Measurements from ENCODE around the gene TFB2M.

Gene TFB2M

DNA sequence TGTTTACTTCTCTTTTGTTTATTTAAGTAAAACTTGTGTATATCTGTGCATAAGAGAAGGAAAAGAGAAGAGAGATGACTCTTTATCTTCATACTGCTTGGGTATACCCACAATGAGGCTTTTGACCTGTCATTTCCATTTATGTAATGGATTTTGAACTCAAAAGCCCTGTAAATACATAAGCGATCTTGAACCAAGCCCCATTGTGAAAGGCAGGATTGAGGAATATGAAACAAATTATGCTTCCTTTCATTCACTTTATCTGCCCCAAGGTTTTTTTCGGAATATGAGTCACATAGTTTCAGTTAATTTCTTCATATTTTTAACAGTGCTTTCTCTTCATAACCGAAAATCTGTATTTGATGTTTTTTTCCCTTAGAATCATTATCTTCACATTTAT, 21.5 kb upstream of the TFB2M start:
- TF ChIP-seq, protein P1, sequence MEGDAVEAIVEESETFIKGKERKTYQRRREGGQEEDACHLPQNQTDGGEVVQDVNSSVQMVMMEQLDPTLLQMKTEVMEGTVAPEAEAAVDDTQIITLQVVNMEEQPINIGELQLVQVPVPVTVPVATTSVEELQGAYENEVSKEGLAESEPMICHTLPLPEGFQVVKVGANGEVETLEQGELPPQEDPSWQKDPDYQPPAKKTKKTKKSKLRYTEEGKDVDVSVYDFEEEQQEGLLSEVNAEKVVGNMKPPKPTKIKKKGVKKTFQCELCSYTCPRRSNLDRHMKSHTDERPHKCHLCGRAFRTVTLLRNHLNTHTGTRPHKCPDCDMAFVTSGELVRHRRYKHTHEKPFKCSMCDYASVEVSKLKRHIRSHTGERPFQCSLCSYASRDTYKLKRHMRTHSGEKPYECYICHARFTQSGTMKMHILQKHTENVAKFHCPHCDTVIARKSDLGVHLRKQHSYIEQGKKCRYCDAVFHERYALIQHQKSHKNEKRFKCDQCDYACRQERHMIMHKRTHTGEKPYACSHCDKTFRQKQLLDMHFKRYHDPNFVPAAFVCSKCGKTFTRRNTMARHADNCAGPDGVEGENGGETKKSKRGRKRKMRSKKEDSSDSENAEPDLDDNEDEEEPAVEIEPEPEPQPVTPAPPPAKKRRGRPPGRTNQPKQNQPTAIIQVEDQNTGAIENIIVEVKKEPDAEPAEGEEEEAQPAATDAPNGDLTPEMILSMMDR (IDR thresholded peaks at IDR 0.05; ENCODE audit: insufficient read depth, low read length, poor library complexity, severe bottlenecking) = no peak
- no peaks in the 10 kb centered on the region for H3K36me3 ChIP-seq (ENCODE audit: control insufficient read depth, insufficient read depth, low read length)

DNA sequence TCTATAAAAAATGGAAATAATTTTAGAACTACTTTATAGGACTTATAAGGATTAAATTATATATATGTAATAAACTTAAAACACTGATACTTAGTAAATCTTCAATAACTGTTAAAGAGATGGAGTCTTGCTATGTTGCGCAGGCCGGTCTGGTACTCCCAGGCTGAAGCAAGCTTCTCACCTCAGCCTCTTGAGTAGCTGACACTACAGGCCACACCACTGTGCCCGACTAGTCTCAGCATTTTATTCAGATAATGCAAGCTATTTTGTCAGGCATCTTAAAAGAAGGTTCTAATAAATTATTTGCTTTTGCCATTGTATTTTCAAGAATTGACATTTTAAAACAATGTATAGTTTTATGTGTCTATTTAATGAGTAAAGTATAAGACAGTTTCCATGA, 21.0 kb upstream of the TFB2M start:
- Histone ChIP-seq H3K36me3 (ENCODE audit: control insufficient read depth, insufficient read depth, low read length) (no peaks in the 10 kb centered on the region; the same call in 1 of the 2 replicates), H3K27me3 (replicated peaks; ENCODE audit: control insufficient read depth, insufficient read depth, low read length) (no peaks in the 10 kb centered on the region), H3K4me3 (replicated peaks; ENCODE audit: low read depth, low read length) (no peak overlapping the region)
- no peak for DNase-seq (ENCODE audit: extremely low read depth, insufficient read length)
- TF ChIP-seq, protein P1 (IDR thresholded peaks at IDR 0.05; ENCODE audit: insufficient read depth, low read length, poor library complexity, severe bottlenecking) = no peak

More for the DNA sequence above, 21.5 kb upstream of the TFB2M start:
- no peak for DNase-seq (ENCODE audit: extremely low read depth, insufficient read length)
- H3K4me3 ChIP-seq (replicated peaks; ENCODE audit: low read depth, low read length) = no peak overlapping the region
- H3K27me3 ChIP-seq (replicated peaks; ENCODE audit: control insufficient read depth, insufficient read depth, low read length) = no peaks in the 10 kb centered on the region

DNA sequence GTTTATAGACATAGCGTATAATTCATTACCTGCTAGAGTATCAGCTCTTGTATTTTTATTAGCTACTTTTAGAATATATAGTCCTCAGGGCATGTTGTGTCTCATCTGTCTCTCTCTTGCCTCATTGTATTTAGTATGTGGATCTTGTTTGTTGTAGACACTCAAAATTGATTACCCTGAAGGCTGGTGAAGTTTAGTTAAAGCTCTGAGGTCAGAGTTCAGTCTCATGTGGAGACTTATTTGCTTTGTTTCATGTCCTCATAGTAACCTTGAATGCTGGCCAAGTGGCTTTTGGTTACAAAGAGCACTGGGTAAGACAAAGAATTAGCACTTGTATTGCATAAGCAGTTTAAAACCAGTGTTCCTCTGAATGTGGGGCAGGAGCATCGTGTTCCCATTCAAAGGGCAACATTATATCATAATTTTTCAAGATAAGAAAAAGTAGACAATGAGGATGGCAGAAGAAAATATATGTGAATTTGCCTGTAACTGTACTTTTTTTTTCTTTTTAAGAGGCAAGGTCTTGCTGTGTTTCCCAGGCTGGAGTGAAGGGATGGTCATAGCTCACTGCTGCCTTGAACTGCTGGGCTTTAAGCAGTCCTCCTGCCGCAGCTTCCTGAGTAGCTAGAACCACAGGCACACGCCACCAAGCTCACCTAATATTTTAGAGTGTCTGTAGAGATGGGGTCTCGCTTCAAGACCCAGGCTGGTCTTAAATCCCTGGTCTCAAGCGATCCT, 17.6 kb upstream of the TFB2M start:
- Histone ChIP-seq H3K4me3 (replicated peaks; ENCODE audit: low read depth, low read length) (no peak overlapping the region), H3K27me3 (replicated peaks; ENCODE audit: control insufficient read depth, insufficient read depth, low read length) (no peaks in the 10 kb centered on the region), H3K36me3 (ENCODE audit: control insufficient read depth, insufficient read depth, low read length) (no peaks in the 10 kb centered on the region; the same call in 1 of the 2 replicates)
- TF ChIP-seq, protein P1 (IDR thresholded peaks at IDR 0.05; ENCODE audit: insufficient read depth, low read length, poor library complexity, severe bottlenecking) = no peak
- no peak for DNase-seq (ENCODE audit: extremely low read depth, insufficient read length)

DNA sequence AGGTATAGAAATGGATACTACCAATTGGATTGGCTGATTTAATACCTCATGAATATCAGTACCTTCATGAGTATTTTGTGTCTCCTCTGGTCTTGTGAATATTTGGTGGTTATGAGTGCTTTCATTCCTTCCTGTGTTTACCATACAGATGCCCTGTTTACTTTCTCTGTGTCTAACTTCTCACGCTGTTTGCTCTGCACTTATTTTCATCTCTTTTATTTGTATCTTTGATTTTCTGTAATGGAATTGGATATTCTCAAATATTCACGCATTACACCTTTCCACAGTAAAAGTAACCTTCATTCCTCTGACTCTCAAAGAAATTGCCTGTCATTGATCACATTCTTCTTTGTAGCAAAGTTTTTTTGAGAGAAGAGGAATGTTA, 17.0 kb upstream of the TFB2M start:
- Histone ChIP-seq H3K36me3 (ENCODE audit: control insufficient read depth, insufficient read depth, low read length) (no peaks in the 10 kb centered on the region; the same call in 1 of the 2 replicates), H3K27me3 (replicated peaks; ENCODE audit: control insufficient read depth, insufficient read depth, low read length) (no peaks in the 10 kb centered on the region), H3K4me3 (replicated peaks; ENCODE audit: low read depth, low read length) (no peak overlapping the region)
- TF ChIP-seq, protein P1 (IDR thresholded peaks at IDR 0.05; ENCODE audit: insufficient read depth, low read length, poor library complexity, severe bottlenecking) = no peak
- DNase-seq (ENCODE audit: extremely low read depth, insufficient read length) = no peak

DNA sequence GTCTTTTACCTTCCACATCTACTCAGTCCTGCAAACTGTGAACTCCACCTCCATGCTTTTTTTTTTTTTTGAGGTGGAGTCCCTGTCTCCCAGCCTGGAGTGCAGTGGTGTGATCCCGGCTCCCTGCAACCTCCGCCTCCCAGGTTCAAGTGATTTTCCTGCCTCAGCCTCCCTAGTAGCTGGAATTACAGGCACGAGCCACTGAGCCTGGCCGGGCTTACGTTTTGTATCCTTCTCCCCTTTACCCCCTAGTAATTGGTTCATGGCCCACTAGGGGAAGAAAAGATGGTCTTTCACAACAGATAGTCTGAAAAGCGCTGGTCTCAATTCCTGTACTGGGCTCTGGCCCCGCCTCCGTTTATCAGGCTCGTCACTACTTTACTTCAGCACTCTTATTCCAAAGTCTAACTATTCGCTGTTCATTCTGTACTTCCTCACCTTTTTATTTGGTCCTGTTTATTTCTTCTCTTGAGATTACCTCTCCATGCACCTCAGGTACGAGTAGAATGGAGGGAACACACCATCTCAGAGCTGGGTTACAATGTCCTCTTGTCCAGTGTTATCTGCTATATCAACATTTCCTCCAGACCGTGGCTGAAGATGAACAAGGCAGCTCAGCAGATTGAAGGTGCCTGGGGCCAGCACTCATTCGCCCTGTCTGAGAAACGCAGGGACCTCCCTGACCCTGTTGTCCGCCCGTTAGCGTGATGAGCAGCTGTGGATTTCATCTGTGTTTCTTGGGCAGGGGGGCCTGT, 16.4 kb upstream of the TFB2M start:
- H3K27me3 ChIP-seq (replicated peaks; ENCODE audit: control insufficient read depth, insufficient read depth, low read length) = no peaks in the 10 kb centered on the region
- TF ChIP-seq, protein P1 (IDR thresholded peaks at IDR 0.05; ENCODE audit: insufficient read depth, low read length, poor library complexity, severe bottlenecking) = no peak
- no peak overlapping the region for H3K4me3 ChIP-seq (replicated peaks; ENCODE audit: low read depth, low read length)
- DNase-seq (ENCODE audit: extremely low read depth, insufficient read length) = no peak
- no peaks in the 10 kb centered on the region; the same call in 1 of the 2 replicates for H3K36me3 ChIP-seq (ENCODE audit: control insufficient read depth, insufficient read depth, low read length)
